ENCODE data around the gene GRIA2.

The GRIA2 gene

DNA sequence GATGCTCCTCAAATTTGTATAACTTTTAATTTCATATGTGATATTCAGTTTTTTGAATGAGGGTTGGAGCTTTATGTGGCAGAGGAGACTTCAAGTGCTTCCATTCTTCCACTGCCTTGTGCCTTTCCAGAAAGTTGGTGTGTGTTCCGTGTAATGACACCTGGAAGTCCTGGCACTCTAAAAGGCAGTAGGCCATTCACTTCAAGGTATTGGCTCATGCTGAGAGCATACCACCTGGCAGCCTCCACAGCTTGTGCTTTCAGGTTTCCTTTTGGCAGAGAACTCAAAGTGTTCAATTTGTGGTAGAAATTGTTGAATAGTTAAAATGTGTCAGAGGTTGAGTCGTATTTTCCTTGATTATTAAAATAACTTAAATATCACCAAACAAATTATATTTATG is 49.6 kb downstream of the GRIA2 start:
- DNase-seq, result no peak

DNA sequence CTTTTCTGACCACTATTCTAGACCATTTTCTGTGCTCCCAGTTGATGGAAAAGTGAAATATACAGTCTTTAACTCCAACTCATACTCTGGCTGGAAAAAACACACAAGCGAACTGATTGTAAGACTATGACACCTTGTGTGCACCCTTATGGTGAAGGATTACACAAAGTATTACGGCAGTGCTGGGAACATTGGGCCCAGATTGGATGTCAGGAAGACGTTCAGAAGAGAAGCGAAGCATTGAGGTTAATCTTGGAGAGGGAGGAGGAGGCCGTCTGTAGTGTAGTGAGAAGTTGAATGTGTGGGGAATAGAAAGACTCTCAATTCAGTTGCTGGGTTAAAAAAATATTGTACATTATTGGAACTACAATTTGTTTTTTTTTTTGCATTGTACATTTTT is 50.0 kb downstream of the GRIA2 start:
- DNase-seq, result no peak

DNA sequence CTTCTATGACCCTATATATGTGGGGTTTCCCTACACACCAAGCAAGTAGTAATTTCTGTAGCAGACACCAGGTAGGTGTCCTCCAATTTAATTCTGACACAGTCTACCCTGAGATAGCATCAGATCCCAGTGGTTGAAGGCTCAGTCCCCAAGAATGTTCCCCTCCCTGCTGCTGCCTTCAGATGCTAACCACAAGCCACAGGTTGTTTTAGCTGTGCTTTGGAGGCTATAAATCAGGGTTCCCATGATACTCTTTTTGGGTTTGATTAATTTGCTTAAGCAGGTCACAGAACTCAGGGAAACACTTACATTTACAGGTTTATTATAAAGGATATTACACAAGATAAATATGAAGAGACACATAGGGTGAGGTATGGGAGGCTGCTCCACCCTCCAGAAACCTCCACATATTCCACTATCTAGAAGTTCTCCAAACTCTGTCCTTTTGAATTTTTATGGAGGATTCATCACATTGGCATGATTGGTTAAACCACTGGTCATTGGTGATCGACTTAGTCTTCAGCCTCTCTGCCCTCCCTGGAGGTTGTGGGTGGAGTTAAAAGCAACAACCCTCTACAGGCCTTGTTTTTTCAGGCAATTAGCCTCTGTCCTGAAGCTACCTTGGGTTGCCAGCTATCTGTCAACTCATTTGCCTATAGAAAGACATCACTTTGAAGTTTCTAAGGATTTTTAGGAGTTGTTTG is 50.8 kb downstream of the GRIA2 start:
- DNase-seq, result no peak

DNA sequence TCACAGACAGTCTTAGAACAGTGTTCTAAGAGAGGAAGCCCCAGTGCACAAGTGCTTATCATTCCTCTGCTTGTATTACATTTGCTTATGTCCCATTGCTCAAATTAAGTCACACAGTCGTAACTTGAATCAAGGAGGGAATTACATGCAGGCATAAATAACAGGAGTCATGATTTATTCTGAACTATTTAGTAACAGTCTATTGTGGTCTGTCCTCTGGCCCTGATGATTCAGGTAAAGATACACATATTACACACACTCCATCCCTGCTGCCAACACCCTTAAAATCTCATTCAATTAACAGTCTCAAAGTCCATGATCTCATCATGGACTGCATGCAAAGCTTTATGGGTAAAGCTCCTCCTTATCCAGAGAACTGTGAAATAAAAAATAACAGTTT is 60.1 kb downstream of the GRIA2 start:
- DNase-seq, result no peak

DNA sequence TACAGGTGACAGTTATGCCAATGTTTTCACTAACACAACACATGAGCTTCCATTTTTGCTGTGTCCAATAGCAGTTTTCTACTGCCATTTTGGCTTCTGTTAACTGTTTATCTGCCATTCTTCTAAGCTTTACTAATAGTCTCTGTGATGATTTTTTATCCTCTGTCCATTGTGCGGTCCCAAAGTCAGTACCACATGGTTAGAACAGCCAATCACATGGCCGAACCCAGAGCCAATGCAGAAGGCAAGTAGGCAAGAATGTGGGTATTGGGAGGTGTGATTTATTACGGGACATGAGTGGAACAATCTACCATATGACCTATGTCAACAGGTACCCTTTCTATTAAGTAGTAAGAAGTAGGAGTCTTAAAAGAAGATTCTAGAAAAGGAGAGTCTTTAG is 61.5 kb downstream of the GRIA2 start:
- no peak for DNase-seq

DNA sequence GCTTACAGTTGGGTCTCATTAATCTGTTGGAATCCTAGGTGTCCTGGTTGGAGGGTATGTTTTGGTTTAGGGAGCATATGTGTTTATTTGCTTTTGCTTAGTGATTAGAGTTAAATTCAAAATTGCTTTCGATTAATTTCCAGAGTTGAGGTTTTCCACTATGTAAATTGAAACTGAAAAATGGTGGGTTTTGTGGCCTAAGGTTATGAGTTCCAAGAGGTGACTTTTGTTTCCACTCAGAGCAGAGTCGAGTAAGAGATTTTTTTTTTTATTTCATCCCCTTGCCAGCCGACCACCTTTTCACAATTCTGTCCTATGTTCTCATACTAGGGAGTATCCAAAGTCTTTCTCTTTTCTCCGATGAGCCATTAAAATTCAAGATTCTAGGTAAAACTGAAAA is 66.9 kb downstream of the GRIA2 start:
- no peak for DNase-seq

DNA sequence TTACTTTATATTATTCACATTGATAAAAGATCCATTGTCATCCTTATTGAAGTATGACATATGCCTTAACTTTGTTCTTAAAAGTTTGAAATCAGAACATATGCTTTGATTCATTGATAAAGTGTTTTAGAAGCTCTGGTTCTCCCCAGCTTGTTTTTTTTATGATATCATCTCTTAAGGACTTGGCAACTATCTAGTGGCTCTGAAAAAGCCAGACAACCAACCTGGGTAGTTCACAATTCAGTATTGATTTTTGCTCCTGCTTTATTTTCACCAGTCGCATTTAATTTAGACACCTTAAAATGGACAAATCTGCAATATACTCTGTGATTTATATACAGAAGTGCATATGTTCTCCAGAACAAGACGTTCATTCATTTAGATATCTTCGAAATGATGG is 70.1 kb downstream of the GRIA2 start:
- DNase-seq, result no peak

DNA sequence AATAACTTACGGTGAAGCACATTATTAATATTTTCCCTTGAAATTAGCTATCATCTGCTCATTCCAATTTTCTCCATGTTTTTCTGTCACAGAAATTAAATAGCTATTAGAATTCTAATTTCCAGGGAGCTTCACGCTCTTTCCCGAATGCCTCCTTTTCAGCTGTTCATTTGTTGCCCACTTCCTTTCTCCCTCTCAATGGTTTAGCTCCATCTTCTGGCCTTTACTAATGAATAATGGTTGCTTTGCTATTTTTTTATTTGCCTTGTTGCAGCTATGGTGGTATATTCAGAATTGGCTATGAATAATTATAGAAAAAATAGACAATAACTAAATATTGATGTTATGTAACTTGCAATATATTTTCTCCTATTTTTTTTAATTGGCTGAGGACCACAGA is 70.5 kb downstream of the GRIA2 start:
- no peak for DNase-seq

DNA sequence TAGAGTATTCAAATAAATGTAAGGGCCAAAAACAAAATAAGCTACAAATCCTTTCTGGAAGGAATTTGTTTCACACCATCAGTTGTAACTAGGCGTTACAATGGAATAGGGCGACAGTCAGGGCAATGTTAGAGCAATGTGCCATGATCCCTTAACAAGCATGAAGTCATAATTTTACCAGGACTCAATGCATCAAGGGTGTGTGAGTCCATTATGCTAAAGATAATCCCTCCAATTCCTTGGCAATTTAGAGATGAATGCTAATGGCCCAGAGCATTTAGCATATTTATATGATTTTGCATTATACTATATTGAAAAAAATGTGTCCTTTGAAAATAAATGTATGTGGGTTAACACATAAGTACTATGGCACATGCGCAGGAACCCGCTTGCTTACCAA is 73.1 kb downstream of the GRIA2 start:
- no peak for DNase-seq

DNA sequence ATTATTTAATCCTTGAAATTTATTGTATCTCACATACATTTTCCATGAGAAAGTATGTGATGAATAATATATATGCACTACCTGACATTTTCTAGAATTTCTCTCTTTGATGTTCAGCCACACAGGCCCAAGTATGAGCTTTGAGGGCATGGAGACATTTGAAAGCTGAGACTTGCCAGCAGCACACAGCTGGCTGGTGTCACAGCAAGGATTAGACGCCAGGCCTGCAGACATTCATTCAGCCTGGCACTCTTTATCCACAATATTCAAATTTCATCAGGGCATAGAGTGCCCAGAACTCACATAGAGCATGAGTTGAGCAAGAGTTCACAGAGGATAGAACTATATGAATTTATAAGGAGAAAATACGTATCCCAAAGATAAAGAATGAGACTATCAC is 74.0 kb downstream of the GRIA2 start:
- no peak for DNase-seq

DNA sequence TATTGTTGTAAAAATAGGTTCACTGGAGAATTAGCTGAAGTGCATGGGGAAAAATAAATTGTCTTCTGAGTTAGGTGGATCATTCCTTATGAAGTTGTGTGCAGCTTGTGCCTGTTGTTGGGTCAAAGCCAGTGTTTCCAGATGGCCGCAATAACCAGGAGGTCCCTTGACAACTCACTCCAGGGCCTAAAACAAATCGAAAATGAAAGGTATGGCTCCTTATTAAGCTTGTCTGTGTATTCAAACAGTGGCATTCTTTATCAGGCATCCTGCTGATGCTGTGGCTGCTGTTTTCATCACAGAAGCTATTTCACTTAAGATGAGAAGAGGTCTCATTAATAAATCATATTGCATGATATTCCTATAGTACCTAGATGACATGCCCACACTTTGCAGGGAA is 80.2 kb downstream of the GRIA2 start:
- DNase-seq, result no peak

DNA sequence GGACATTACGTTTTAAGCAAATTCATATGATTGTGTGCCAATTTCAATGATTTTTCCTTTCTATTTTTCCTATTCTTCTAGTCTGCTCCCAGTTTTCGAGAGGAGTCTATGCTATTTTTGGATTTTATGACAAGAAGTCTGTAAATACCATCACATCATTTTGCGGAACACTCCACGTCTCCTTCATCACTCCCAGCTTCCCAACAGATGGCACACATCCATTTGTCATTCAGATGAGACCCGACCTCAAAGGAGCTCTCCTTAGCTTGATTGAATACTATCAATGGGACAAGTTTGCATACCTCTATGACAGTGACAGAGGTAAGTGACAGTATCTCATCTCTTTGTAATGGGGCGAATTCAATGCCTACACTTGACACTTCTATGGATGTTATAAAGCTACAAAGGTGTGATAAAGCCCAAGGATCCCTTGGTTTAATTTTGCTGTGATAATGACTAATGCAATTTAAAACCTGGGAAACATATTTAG is 83.0 kb downstream of the GRIA2 start:
- DNase-seq, result no peak

DNA sequence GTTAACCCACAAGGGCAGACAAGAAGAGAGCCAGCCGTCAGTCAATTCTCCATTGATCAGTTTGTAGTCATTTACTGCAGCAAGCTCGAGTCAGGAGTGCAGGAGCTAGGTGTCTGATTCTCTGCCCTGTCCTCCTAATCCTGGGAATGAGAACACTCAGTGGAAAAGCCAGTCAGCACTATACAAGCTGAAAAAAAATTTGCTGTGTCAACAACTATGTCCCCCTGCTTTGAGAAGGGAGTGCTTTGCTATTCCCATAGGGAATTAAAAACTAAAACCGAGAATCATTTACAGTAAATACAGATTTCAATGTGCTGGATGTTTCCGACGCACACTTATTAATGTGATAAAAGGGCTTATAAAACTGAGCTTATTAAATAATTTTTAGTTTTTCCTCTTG is 84.2 kb downstream of the GRIA2 start:
- DNase-seq, result no peak

DNA sequence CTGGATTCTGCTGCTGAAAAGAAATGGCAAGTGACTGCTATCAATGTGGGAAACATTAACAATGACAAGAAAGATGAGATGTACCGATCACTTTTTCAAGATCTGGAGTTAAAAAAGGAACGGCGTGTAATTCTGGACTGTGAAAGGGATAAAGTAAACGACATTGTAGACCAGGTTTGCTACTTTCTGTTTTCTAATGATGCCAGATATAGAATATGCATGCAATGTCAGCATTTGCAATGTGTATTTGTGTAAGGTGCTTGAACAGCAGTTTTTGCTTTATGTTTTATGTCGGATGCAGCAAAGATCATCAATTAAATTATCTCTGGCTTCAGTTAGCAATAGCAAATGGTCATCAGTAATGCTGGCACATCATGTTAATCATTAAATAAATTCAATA is 92.2 kb downstream of the GRIA2 start:
- no peak for DNase-seq

DNA sequence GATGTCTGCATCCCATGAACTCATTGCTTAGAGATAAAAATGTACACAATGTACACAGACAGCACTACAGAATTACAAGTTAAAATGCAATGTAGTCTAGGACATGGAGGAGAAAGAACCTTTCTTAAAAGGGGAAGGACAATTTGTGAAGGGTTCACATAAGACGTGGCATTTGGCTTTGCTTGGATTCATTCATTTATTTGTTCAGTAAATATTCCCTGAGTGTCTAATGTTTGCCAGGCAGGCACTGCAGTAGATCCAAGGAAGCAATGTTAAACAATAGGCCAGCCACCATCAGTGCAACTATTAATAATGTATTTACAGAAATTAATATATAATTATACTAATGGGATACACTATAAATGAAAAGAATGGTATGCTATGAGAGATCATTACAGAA is 94.4 kb downstream of the GRIA2 start:
- no peak for DNase-seq

DNA sequence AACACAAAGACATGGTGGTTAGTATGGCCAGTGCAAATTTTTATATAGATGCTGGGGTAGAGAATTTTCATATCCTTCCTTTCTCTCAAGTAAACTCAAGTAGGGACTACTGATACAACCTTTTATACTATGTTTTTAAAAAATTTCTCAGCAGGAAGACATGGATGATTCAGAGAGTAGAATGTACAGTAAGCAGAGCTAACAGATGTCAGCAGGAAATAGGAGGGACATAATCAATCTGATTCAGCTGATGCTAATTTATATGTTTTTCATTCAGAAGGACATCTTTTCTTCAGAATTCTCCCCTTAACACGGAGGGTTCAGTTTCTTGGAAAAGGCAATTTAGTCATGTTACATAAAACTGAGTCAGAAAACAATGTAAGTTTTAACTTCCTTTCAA is 95.4 kb downstream of the GRIA2 start:
- no peak for DNase-seq

DNA sequence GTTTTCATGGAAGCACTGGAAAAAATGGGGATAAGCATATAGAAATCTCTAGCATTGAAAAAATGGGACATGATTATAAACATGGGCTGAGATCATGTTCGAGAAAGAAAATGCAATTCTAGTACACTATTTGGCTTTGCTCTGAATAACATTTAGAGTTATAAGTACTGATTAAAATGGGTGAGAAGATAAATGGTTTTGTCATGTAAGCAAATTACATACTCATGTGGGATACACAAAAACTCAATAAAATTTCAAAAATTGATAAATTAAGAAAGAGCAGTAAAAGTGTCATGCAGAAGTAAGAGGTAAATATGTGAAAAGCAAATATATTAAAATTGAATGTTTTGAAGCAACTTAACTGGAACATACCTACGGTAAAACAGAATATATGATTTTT is 99.6 kb downstream of the GRIA2 start:
- no peak for DNase-seq

DNA sequence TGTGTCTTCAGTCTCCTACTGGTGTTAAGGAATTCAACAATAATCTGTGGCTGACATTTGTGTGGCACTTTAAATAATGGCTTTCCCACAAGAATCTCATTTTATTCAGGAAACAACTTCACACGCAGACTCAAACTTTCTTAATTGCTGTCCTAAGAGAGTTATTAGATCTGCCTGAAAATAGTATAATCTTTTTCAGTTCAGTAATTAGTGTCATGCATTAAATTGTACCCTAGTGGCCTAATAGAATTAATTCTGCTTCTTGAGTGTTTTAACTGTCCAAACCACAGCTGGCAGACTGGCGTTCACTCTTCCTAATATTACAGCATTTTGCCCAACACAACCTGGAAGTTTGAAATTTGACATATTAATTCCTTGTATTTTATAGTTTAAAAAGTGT is 107.1 kb downstream of the GRIA2 start:
- DNase-seq, result no peak

DNA sequence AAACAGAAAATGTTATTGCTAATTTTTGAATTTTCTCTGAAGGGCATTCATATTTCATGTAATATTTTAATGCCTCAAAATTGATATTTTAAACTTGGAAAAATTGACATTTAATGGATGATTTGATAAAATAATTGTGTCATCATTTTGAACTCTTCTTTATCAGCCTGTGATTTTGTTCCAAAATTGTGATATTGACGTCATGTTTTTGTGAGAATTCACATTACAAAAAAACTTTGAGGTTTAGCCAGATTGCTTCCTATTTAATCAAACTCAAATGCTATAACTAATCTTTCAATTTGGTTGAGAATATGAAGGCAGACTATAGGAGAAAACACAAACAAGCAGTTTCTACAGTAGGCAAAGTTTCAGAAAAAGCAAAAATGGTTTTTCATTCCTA is 137.4 kb downstream of the GRIA2 start:
- DNase-seq, result no peak

DNA sequence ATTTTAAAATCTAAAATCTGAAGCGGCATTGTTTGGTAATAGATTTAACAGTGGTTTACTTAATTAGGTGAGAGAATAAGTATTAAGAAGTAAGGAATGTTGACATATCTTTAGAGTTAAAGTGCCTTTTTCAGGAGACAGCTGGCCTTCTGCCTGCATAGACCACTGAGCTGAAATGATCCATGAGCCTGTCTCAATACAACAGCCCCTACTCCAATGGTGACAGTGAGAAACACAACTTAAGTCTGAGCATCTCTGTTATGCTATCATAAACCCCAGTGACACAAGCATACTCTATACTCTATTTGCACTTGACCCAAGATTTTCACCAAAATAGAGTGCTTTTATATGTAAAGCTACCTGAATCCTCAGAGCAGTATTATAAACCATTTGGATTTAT is 137.9 kb downstream of the GRIA2 start:
- DNase-seq, result no peak

DNA sequence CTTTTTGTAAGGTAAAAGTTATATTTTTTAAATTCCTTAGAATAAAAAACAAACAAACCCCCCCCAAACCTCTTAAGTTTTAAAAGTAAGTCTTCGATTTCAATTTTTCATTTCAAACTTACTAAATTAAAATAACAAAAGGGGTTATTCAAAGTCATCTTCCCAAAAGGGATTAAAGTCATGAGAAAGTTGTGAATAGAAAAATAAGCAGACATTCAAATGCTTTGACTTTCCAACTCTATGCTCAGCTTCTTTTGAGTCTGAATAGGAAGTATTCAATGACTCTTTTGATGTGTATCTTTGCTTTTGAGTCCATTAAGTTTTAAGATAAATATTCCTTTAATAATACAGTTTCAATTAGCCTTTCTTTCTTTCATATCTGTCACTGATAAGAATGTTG is 138.3 kb downstream of the GRIA2 start:
- DNase-seq, result no peak

DNA sequence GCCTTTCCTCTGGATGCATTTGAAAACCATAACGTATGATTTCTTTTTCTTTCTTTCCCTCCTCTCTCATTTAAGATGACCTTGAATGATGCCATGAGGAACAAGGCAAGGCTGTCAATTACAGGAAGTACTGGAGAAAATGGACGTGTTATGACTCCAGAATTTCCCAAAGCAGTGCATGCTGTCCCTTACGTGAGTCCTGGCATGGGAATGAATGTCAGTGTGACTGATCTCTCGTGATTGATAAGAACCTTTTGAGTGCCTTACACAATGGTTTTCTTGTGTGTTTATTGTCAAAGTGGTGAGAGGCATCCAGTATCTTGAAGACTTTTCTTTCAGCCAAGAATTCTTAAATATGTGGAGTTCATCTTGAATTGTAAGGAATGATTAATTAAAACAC is 142.8 kb downstream of the GRIA2 start:
- DNase-seq, result no peak

DNA sequence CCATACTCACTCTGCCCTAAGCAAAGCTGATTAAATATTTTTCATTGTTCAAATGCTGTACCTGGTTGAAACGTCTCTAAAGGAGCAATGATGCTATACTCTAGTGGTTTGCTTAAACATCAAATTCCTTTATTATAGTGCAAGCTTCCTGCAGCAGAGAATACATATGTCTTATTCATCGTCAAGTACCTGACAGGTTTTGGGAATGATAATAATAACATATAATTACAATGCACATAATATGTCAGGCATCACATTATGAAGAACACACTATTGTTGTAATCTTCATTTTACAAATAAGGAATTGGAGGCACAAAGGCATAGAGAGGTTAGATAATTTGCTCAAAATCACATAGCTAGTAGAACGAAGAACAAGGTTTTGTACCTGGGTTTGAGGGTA is 151.6 kb downstream of the GRIA2 start:
- no peak for DNase-seq

DNA sequence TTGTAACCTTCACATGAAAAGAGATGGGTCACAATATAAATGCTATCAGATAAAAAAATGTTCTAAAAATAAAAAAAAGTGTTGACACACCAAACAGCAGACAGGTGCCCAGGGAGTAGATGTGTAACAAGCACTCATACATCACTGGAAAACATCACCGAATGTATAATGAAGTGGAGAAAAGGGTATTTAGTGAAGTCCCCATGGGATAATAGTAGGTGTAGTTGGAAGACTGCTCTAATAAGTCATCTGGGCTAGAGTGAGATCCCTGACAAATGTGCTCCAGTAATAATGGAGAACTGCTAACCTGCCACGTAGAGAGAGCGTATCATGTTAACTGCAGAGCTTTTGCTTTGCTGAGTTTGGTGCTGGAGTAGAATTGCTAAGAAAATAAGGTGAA is 152.0 kb downstream of the GRIA2 start:
- no peak for DNase-seq

DNA sequence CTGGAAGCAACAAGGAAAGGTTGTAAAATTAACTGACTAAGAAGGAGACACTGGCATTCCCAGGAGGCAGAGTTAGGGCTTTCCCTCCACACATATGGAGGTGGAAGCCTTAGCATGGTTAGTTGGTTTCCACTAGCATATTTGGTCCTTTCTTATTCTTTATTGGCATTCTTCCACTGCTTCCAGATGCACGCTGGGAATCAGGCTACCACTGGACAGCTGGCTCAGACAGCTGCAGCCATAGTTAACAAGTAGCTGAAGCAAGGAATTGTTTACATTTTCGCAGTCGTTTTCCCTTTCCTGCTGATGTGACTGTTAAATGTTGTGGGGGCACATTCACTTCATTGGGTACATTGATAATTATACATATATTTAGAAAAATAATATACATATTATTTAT is 169.2 kb downstream of the GRIA2 start:
- no peak for DNase-seq

DNA sequence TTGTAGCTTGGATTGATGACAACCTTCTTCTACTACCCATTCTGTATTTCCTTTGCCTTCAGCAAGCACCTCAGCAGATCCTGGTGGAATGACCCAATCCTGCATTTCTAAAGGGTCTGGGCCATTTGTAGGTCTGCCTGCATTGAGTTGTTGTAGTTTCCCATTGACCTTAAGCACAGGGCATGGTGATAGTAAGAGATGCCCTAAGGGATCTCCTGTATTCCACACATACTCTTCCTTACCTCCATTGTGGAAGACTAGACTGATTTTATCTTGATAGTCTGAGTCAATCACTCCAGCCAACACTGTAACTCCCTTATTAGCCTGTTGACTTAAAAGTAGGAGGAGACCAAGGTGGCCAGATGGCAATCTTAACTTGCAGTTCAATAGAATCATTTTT is 184.5 kb downstream of the GRIA2 start:
- DNase-seq, result no peak

All from bone marrow (tissue), 2 donors.